ENCODE measurements around the gene GALNT13.

The GALNT13 gene
- 0 reads per million in 3 donors for total RNA-seq

GRCh38 chr2:153871231-153872221 is at the start of gene GALNT13:
Gene GALNT13 (plus strand): TSS chr2:153871922.
- Histone ChIP-seq H3K4me3 (ENCODE audit: insufficient read depth, low read depth, low read length, poor library complexity, severe bottlenecking) (no peak within 1 kb of the TSS), H3K27me3 (replicated peaks; ENCODE audit: control insufficient read depth, insufficient read depth, low read length, poor library complexity, severe bottlenecking) (no peaks in the 10 kb centered on the region), H3K27ac (ENCODE audit: insufficient read depth, low read length, poor library complexity, severe bottlenecking) (no peak within 1 kb of the TSS), H3K9me3 (ENCODE audit: control insufficient read depth, low read length) (no peaks in the 10 kb centered on the region), H3K4me1 (ENCODE audit: control insufficient read depth, insufficient read depth, low read length, poor library complexity, severe bottlenecking) (no peaks in the 10 kb centered on the region), H3K36me3 (ENCODE audit: control insufficient read depth, insufficient read depth, low read length) (no peaks in the 10 kb centered on the region)
- no peak for DNase-seq

- H3K9me3 ChIP-seq (ENCODE audit: control insufficient read depth, low read length): no peaks in the 10 kb centered on the region
- H3K27ac ChIP-seq (ENCODE audit: insufficient read depth, low read length, poor library complexity, severe bottlenecking): no peak overlapping the region
- H3K4me1 ChIP-seq (ENCODE audit: control insufficient read depth, insufficient read depth, low read length, poor library complexity, severe bottlenecking): no peaks in the 10 kb centered on the region
- no peak overlapping the region for H3K4me3 ChIP-seq (ENCODE audit: insufficient read depth, low read depth, low read length, poor library complexity, severe bottlenecking)
- DNase-seq: no peak
- H3K27me3 ChIP-seq (replicated peaks; ENCODE audit: control insufficient read depth, insufficient read depth, low read length, poor library complexity, severe bottlenecking): no peaks in the 10 kb centered on the region
- no peaks in the 10 kb centered on the region for H3K36me3 ChIP-seq (ENCODE audit: control insufficient read depth, insufficient read depth, low read length)
These were observed 47.8 kb upstream of the GALNT13 start for GRCh38 chr2:153823880-153824279.

- Histone ChIP-seq H3K9me3 (ENCODE audit: control insufficient read depth, low read length) (no peaks in the 10 kb centered on the region), H3K27me3 (replicated peaks; ENCODE audit: control insufficient read depth, insufficient read depth, low read length, poor library complexity, severe bottlenecking) (no peaks in the 10 kb centered on the region), H3K27ac (ENCODE audit: insufficient read depth, low read length, poor library complexity, severe bottlenecking) (no peak overlapping the region), H3K4me1 (ENCODE audit: control insufficient read depth, insufficient read depth, low read length, poor library complexity, severe bottlenecking) (no peaks in the 10 kb centered on the region), H3K4me3 (ENCODE audit: insufficient read depth, low read depth, low read length, poor library complexity, severe bottlenecking) (no peak overlapping the region), H3K36me3 (ENCODE audit: control insufficient read depth, insufficient read depth, low read length) (no peaks in the 10 kb centered on the region)
- DNase-seq: no peak
These were observed 43.4 kb upstream of the GALNT13 start for GRCh38 chr2:153828335-153828734.

GRCh38 chr2:153834662-153835061 is 37.1 kb upstream of the GALNT13 start:
- H3K27ac ChIP-seq (ENCODE audit: insufficient read depth, low read length, poor library complexity, severe bottlenecking): no peak overlapping the region
- no peak overlapping the region for H3K4me3 ChIP-seq (ENCODE audit: insufficient read depth, low read depth, low read length, poor library complexity, severe bottlenecking)
- no peaks in the 10 kb centered on the region for H3K36me3 ChIP-seq (ENCODE audit: control insufficient read depth, insufficient read depth, low read length)
- H3K9me3 ChIP-seq (ENCODE audit: control insufficient read depth, low read length): no peaks in the 10 kb centered on the region
- H3K27me3 ChIP-seq (replicated peaks; ENCODE audit: control insufficient read depth, insufficient read depth, low read length, poor library complexity, severe bottlenecking): no peaks in the 10 kb centered on the region
- H3K4me1 ChIP-seq (ENCODE audit: control insufficient read depth, insufficient read depth, low read length, poor library complexity, severe bottlenecking): no peaks in the 10 kb centered on the region
- DNase-seq: no peak

DNA sequence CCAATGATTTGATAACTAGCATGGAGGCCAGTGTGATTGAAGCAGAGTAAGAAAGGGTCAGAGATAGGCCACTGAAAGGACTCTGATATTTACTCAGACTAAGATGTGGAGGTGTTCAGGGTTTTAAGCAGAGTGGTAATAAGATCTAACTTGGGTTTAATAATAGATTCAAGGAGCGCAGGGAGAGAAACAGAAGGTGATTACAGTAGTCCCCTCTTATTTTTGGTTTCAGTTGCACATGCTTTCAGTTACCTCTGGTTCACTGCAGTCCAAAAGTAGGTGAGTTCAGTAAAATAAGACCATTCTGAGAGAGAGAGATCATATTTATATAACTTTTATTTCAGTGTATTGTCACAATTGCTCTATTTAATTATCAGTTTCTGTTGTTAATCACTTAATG is 13.5 kb upstream of the GALNT13 start:
- H3K4me3 ChIP-seq (ENCODE audit: insufficient read depth, low read depth, low read length, poor library complexity, severe bottlenecking): no peak overlapping the region
- H3K9me3 ChIP-seq (ENCODE audit: control insufficient read depth, low read length): no peaks in the 10 kb centered on the region
- no peaks in the 10 kb centered on the region for H3K27me3 ChIP-seq (replicated peaks; ENCODE audit: control insufficient read depth, insufficient read depth, low read length, poor library complexity, severe bottlenecking)
- DNase-seq: no peak
- H3K36me3 ChIP-seq (ENCODE audit: control insufficient read depth, insufficient read depth, low read length): no peaks in the 10 kb centered on the region
- no peaks in the 10 kb centered on the region for H3K4me1 ChIP-seq (ENCODE audit: control insufficient read depth, insufficient read depth, low read length, poor library complexity, severe bottlenecking)
- H3K27ac ChIP-seq (ENCODE audit: insufficient read depth, low read length, poor library complexity, severe bottlenecking): no peak overlapping the region

- Histone ChIP-seq H3K4me3 (ENCODE audit: insufficient read depth, low read depth, low read length, poor library complexity, severe bottlenecking) (no peak overlapping the region), H3K9me3 (ENCODE audit: control insufficient read depth, low read length) (no peaks in the 10 kb centered on the region), H3K4me1 (ENCODE audit: control insufficient read depth, insufficient read depth, low read length, poor library complexity, severe bottlenecking) (no peaks in the 10 kb centered on the region), H3K27me3 (replicated peaks; ENCODE audit: control insufficient read depth, insufficient read depth, low read length, poor library complexity, severe bottlenecking) (no peaks in the 10 kb centered on the region), H3K36me3 (ENCODE audit: control insufficient read depth, insufficient read depth, low read length) (no peaks in the 10 kb centered on the region), H3K27ac (ENCODE audit: insufficient read depth, low read length, poor library complexity, severe bottlenecking) (no peak overlapping the region)
- DNase-seq: no peak
These were observed 7.7 kb upstream of the GALNT13 start for GRCh38 chr2:153864022-153864421.

DNA sequence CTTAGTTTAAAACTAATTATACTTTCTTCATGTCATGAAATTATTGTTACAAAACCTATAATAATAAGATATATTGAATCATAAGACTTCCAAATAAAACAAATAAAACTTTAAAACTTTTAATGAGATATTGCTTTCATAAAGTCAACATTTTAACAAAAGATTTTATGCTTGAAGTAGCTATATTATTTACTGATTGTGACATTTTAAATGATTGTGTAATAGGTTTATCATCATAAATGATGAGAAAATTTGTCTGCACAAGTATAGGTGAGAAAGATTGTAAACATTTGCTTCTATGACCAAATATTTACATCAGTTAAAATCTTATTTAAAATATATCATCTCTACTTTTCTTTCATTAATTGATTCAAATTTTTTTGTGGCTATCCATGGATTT is 5.1 kb upstream of the GALNT13 start:
- H3K27me3 ChIP-seq (replicated peaks; ENCODE audit: control insufficient read depth, insufficient read depth, low read length, poor library complexity, severe bottlenecking): no peaks in the 10 kb centered on the region
- no peaks in the 10 kb centered on the region for H3K4me1 ChIP-seq (ENCODE audit: control insufficient read depth, insufficient read depth, low read length, poor library complexity, severe bottlenecking)
- no peaks in the 10 kb centered on the region for H3K36me3 ChIP-seq (ENCODE audit: control insufficient read depth, insufficient read depth, low read length)
- no peak for DNase-seq
- no peaks in the 10 kb centered on the region for H3K9me3 ChIP-seq (ENCODE audit: control insufficient read depth, low read length)
- no peak overlapping the region for H3K27ac ChIP-seq (ENCODE audit: insufficient read depth, low read length, poor library complexity, severe bottlenecking)
- no peak overlapping the region for H3K4me3 ChIP-seq (ENCODE audit: insufficient read depth, low read depth, low read length, poor library complexity, severe bottlenecking)

DNA sequence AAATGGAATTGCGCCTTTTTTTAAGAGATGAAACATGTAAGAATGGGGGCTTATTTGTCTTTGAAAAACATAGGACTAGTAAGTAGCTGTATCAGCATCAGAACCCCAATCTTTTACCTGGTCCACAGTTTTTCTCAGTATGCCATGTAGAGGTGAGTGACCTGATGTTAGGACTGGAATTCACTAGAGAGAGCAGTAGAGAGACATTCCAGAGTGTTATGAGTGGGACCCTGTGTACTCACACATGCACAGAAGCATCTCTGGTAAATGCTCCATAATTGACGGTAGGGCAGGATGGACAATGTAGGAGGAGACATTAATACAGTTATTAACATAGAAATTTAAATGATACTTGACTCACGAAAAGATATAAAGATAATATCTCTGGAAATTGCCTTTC is 1.4 kb upstream of the GALNT13 start:
- Histone ChIP-seq H3K27ac (ENCODE audit: insufficient read depth, low read length, poor library complexity, severe bottlenecking) (no peak overlapping the region), H3K9me3 (ENCODE audit: control insufficient read depth, low read length) (no peaks in the 10 kb centered on the region), H3K4me1 (ENCODE audit: control insufficient read depth, insufficient read depth, low read length, poor library complexity, severe bottlenecking) (no peaks in the 10 kb centered on the region), H3K27me3 (replicated peaks; ENCODE audit: control insufficient read depth, insufficient read depth, low read length, poor library complexity, severe bottlenecking) (no peaks in the 10 kb centered on the region), H3K36me3 (ENCODE audit: control insufficient read depth, insufficient read depth, low read length) (no peaks in the 10 kb centered on the region), H3K4me3 (ENCODE audit: insufficient read depth, low read depth, low read length, poor library complexity, severe bottlenecking) (no peak overlapping the region)
- DNase-seq: no peak

DNA sequence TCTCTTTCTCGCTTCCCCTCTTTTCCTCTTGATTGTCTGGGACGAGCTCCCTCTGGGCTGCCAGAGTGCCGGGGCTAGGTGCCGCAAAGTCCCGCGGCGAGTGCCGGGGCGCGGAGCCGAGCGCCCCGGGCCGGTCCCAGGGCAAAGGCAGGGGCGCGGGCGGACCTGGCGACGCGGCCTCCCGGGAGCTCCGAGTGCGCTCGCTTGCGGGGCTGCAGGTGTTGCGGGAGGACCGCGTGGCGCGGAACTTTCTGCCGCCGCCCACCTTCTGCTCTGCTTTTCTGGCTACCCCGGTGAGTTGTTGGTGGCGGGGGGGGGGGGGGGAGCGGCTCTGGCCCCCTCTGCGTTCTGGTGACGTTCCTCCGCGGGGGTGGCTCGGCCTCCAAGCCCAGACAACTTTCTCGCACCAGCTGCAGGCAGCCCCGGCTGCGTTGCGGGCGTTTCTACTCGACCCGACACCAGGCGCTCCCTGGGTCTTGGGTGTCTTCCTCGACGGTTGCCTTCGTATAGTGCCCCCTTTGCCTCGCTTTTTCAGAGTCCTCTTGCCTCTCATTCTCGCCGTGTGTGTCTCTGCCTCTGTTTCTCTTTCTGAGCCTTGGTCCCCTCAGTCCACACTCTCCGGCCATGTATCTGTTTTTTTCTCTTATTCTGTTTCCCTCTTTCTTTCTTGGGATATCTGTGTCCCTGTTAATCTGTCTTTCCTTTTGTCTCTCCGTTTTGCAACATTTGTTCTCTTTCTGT is 759 bp downstream of the GALNT13 start:
- Histone ChIP-seq H3K4me1 (ENCODE audit: control insufficient read depth, insufficient read depth, low read length, poor library complexity, severe bottlenecking) (no peaks in the 10 kb centered on the region), H3K4me3 (ENCODE audit: insufficient read depth, low read depth, low read length, poor library complexity, severe bottlenecking) (no peak overlapping the region), H3K36me3 (ENCODE audit: control insufficient read depth, insufficient read depth, low read length) (no peaks in the 10 kb centered on the region), H3K27me3 (replicated peaks; ENCODE audit: control insufficient read depth, insufficient read depth, low read length, poor library complexity, severe bottlenecking) (no peaks in the 10 kb centered on the region), H3K9me3 (ENCODE audit: control insufficient read depth, low read length) (no peaks in the 10 kb centered on the region), H3K27ac (ENCODE audit: insufficient read depth, low read length, poor library complexity, severe bottlenecking) (no peak overlapping the region)
- DNase-seq: no peak
